Right lobe of liver (tissue), 6 donors: Measurements from ENCODE around the gene AVL9. TPM values are rescaled to one million over a fixed set of nuclear protein-coding genes. Genes with fewer than 3 reads are reported as not detected.
"Not testable (repeated sequence)": the region's sequence is repeated elsewhere in the genome, so short reads cannot be mapped to it uniquely, and the experiment has no call there.

Source experiments
- ATAC-seq, 4 donors: fragments of 200-7000 bp; cut with Tn5 transposase; one replicate each; pipeline ENCODE4 v1.9.1; 2020; ENCODE audit warnings: mild to moderate bottlenecking in 4 of 4, moderate library complexity in 4 of 4
- DNase-seq, 3 donors: peaks; one replicate each; pipeline ENCODE4 v3.0.0-alpha.2; 2020
- H3K27ac ChIP-seq, 3 donors: fragments of 200-600 bp; one replicate each; pipeline ENCODE4 v1.8.0; 2022
- H3K27me3 ChIP-seq, 2 donors: fragments of 200-600 bp; one replicate each; pipeline ENCODE4 v1.8.0; 2022
- H3K36me3 ChIP-seq, 4 donors: fragments of 200-600 bp; sonication (generic) in 1 of 4; one replicate each; pipeline versions ENCODE4 v1.5.1 to v1.8.0; 2017 to 2022; ENCODE audit warnings: control low read depth in 1 of 4
- H3K4me1 ChIP-seq, 4 donors: fragments of 200-600 bp; sonication (generic) in 1 of 4; one replicate each; pipeline versions ENCODE4 v1.5.1 to v1.8.0; 2017 to 2022; ENCODE audit warnings: control low read depth in 1 of 4
- H3K4me3 ChIP-seq, 3 donors: fragments of 200-600 bp; one replicate each; pipeline ENCODE4 v1.8.0; 2022
- H3K9me3 ChIP-seq, 4 donors: fragments of 200-600 bp; sonication (generic) in 1 of 4; one replicate each; pipeline versions ENCODE4 v1.5.1 to v1.8.0; 2017 to 2022; ENCODE audit warnings: control low read depth in 1 of 4
- POLR2A ChIP-seq: fragments of 450-650 bp; IDR thresholded peaks from one replicate; pipeline ENCODE4 v1.6.1; 2017; ENCODE audit warnings: antibody characterized with exemption, mild to moderate bottlenecking
- WGBS: methylation state at CpG from one replicate; pipeline ENCODE4 v1.1.6; 2018; ENCODE audit warnings: low coverage, low lambda C conversion rate; ENCODE audit not compliant: insufficient coverage; ENCODE audit errors: missing lambda C conversion rate; 5-methylcytosine and 5-hydroxymethylcytosine counted together
- intact Hi-C, 2 donors: fragments of 100-400 bp; cut with DNase I; formaldehyde crosslinking; loops; one replicate each; pipeline versions ENCODE4 v1.11.2 to v1.14.1; 2022
- total RNA-seq, 6 experiments: library from RNA; depleted of rRNA in 2 of 6; stranded (reverse); fragments of >200 nt in 2 of 6; fragmentation: NEBNext Ultra II Directional in 3 of 6; extraction: Animal tissue kit (Norgen Biotek cat#: 25700) in 3 of 6; gene quantifications; one replicate each; pipeline versions ENCODE4 v1.1.0 to v1.2.4, GENCODE V29; 2016 to 2023
- TF ChIP-seq, protein P1 (sequence below), 4 donors: fragments of 200-600 bp in 3 of 4; fragments of 450-650 bp in 1 of 4; IDR thresholded peaks; one replicate each; pipeline versions ENCODE4 v1.5.1 to v1.8.0; 2016 to 2022; ENCODE audit warnings: antibody characterized with exemption in 4 of 4, mild to moderate bottlenecking in 2 of 4
- donor health status: DM: no; HTN: yes; CAD: no.
- donor health status: DM: no; HTN: no; CAD: no.
- donor health status: DM: no; HTN: no; CAD: no.
- donor health status: DM: no; HTN: yes; CAD: no.
- donor health status: DM: no; HTN: yes; CAD: no.

The AVL9 gene
- total RNA-seq, 6 experiments from 2014 or later: 12.5 to 22.9 (median 15.3) TPM

- TF ChIP-seq, protein P1, sequence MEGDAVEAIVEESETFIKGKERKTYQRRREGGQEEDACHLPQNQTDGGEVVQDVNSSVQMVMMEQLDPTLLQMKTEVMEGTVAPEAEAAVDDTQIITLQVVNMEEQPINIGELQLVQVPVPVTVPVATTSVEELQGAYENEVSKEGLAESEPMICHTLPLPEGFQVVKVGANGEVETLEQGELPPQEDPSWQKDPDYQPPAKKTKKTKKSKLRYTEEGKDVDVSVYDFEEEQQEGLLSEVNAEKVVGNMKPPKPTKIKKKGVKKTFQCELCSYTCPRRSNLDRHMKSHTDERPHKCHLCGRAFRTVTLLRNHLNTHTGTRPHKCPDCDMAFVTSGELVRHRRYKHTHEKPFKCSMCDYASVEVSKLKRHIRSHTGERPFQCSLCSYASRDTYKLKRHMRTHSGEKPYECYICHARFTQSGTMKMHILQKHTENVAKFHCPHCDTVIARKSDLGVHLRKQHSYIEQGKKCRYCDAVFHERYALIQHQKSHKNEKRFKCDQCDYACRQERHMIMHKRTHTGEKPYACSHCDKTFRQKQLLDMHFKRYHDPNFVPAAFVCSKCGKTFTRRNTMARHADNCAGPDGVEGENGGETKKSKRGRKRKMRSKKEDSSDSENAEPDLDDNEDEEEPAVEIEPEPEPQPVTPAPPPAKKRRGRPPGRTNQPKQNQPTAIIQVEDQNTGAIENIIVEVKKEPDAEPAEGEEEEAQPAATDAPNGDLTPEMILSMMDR (IDR thresholded peaks at IDR 0.05): no peak
- no peak for TF ChIP-seq POLR2A
- H3K4me1 ChIP-seq: no peaks in the 10 kb centered on the region
- no peaks in the 10 kb centered on the region for H3K36me3 ChIP-seq
- WGBS: 68% methylated on average over 2 of the region's 2 CpGs
- DNase-seq (no peak), ATAC-seq (no peak)
- no peak overlapping the region for H3K27ac ChIP-seq
- intact Hi-C loops: no loop called here
- no peak overlapping the region for H3K4me3 ChIP-seq
- H3K27me3 ChIP-seq: no peaks in the 10 kb centered on the region
- H3K9me3 ChIP-seq: no peaks in the 10 kb centered on the region
Measured at GRCh38 chr7:32618470-32618869, 123.2 kb downstream of the AVL9 start.

DNA sequence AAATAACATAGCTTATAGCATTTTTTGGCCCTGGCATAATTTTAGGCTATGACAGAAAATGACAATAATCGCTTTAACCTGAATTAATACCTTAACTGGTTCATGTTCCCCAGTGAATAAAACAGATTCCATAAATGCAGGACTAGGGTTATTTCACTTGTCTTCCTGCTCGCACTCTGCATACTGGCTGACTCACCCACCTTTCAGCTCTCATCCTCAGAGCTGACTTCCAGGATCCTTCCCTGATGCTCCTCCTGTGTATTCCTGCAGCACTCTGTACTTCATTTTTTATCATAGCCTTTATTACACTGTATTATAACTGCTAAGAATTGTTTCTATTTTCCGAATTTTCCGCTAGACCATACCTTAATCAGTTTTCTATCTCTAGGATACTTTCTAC is 123.7 kb downstream of the AVL9 start:
- intact Hi-C loops: no loop called here
- H3K27me3 ChIP-seq: no peaks in the 10 kb centered on the region
- WGBS: 92% methylated on average over 4 of the region's 4 CpGs
- ATAC-seq (no peak), DNase-seq (no peak)
- TF ChIP-seq, protein P1 (IDR thresholded peaks at IDR 0.05): no peak
- TF ChIP-seq POLR2A: no peak
- H3K27ac ChIP-seq: no peak overlapping the region
- no peaks in the 10 kb centered on the region for H3K9me3 ChIP-seq
- no peak overlapping the region for H3K4me3 ChIP-seq
- H3K4me1 ChIP-seq: no peaks in the 10 kb centered on the region
- no peaks in the 10 kb centered on the region for H3K36me3 ChIP-seq

DNA sequence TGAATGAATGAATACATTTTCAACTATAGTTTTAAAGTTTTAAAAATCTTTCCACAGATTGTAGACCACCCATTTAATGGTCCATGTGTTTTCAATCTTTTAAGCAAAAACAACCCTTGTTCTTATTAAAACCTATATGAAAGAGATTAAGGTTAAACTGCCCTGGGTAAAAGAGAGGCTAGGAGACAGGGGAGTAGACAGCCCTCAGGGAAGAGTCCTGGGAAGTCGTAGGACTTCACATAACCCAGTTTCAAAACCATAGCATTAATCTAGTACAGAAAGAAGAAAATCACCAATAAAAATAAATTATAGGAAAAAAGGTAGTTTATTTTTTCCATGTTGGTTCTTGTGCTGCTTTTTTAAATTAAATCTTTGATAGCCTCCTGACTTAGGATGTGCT is 124.1 kb downstream of the AVL9 start:
- H3K36me3 ChIP-seq, DNase-seq, intact Hi-C loops, H3K27ac ChIP-seq, H3K4me1 ChIP-seq, H3K9me3 ChIP-seq, H3K4me3 ChIP-seq, ATAC-seq, H3K27me3 ChIP-seq: not testable (repeated sequence)
- WGBS: 92% methylated on average over 1 of the region's 1 CpG

DNA sequence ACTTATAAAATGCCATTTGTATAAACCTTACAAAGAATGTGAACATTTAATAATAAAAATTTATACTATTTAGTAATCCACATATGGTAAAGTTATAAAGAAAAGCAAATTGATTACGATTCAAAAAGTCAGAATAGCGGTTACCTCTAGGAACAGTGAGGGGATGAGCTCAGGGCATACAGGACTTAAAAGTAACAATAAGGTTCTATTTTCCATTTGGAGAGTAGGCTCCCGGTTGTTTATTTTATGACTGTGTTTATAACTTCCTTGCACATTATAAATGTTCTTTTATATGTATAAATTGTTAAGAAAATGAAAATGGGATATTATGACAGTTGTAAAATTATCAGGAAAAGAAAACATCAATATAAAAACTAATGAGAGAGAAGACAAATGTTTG is 135.7 kb downstream of the AVL9 start:
- WGBS: 64% methylated on average over 3 of the region's 3 CpGs

DNA sequence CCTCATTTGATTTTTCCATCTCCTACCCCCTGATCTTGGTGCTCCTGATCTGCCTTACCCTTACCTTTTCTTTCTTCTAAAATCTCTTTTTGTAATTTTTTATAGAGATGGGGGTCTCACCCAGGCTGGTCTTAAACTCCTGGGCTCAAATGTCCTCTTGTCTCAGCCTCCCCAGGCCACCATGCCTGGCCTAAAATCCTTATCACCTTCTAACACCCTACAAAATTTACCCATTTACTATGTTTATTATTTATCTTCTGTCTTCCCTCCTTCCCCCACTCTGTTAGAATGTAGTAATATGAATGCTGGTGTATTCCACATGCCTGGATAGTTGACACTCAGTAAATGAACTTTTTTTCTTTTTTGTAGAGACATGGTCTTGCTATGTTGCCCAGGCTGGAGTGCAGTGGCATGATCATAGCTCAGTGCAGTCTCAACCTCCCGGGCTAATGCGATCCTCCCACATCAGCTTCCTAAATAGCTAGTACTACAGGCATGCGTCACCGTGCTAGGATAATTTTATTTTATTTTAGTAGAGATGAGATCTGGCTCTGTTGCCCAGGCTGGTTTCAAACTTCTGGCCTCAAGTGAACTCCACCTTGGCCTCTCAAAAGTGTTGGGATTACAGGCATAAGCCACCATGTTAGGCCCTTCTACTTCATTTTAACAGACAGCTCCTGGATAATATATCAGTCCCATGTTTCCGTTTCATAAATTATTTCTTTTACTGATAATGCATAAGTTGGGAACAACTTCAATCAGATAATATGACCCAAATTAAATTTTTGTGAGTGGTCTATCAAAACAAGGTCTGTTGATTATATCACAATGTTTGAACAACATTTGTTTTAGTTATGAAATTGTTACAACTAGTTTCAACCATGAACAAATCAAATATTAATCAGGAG is 136.6 kb downstream of the AVL9 start:
- H3K4me1 ChIP-seq, ATAC-seq, H3K36me3 ChIP-seq, H3K27me3 ChIP-seq, H3K9me3 ChIP-seq, DNase-seq, H3K4me3 ChIP-seq, intact Hi-C loops, H3K27ac ChIP-seq: not testable (repeated sequence)
- 95% methylated on average over 5 of the region's 5 CpGs for WGBS

More for the DNA sequence above, 135.7 kb downstream of the AVL9 start:
- no peaks in the 10 kb centered on the region for H3K9me3 ChIP-seq
- ATAC-seq (no peak), DNase-seq (no peak)
- H3K27me3 ChIP-seq: no peaks in the 10 kb centered on the region
- H3K4me3 ChIP-seq: no peak overlapping the region
- no peaks in the 10 kb centered on the region for H3K36me3 ChIP-seq
- no peaks in the 10 kb centered on the region for H3K4me1 ChIP-seq
- intact Hi-C loops: no loop called here
- no peak overlapping the region for H3K27ac ChIP-seq
- TF ChIP-seq, protein P1 (IDR thresholded peaks at IDR 0.05): no peak
- TF ChIP-seq POLR2A: no peak

DNA sequence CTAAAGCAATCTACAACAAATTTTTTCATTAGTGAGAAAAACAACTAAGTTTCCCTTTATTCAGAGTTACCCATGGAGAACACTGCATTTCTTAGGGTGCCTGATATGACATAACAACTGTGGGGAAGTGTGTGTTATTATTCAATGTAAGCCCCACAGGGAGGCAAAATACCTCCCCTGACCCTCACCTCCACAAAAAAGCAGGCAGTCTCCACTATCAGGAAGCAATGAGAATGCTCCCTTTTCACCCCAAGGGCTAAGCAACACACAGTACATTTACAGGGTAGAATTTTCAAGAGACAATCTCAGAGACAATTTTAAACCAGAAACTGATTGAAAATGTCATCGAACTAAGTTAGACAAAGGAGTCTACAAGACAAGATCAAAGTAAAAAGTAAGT is 138.2 kb downstream of the AVL9 start:
- H3K27me3 ChIP-seq, intact Hi-C loops, DNase-seq, H3K9me3 ChIP-seq, H3K36me3 ChIP-seq, H3K4me3 ChIP-seq, H3K27ac ChIP-seq, ATAC-seq, H3K4me1 ChIP-seq: not testable (repeated sequence)
- WGBS: no CpG with 5 or more reads among the region's 1 CpG

DNA sequence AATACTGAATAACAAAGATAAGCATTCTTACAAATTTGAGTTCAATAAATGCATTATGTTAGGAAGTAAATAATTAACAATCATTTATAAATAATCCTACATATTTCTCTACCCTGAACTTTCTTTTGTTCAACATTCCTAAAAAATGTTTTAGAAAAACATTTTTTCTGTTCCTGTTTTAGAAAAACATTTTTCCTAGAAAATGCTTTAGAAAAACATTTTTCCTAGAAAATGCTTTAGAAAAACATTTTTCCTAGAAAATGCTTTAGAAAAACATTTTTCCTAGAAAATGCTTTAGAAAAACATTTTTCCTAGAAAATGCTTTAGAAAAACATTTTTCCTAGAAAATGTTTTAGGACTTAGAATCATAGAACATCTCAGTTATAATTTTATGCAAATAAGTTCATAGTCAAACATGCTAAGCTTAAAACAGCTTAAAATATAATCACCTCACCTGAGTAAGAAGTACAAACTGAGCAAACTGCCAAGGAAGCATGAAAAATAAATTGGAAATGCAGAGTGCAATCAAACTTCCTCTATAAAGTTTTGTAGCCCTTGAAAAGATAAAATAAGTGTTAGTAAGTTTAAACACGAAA is 139.6 kb downstream of the AVL9 start:
- H3K4me1 ChIP-seq, H3K9me3 ChIP-seq, H3K36me3 ChIP-seq, intact Hi-C loops, ATAC-seq, H3K27ac ChIP-seq, H3K27me3 ChIP-seq, DNase-seq, H3K4me3 ChIP-seq: not testable (repeated sequence)
- WGBS: 45% methylated on average over 1 of the region's 1 CpG

DNA sequence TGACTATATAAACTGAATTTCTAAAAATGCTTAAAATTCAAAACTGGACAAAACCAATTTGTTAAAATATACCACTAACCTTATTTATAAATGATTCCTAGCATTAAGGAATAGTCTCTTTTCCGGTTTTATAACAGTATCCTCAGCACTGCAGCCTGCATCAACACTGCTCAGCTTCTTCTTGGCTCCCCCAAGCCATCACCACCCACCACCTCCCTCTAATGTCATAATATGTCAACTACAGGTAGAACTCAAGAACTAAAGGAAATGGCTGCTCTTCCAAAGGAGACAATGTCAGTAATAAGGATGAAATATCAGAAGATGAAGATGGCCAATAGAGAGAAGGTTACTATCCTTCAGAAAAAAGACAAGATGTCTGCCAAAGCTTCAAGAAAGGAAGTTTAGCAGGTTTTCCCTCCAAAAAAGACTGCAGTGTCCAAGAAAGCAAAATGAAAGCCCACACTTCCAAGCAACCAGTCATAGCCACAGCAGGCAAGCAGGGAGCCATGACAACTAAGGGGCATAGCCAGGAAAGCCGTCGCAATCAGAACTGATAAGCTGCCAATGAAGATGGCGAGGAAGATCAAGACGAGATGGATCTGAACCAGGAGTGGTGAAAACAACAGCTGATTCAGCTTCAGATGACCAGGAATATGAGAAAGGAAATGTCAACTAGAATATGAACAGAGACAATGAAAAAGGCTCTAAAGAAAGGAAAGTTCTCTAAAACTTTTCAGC is 141.6 kb downstream of the AVL9 start:
- H3K4me3 ChIP-seq, H3K27me3 ChIP-seq, H3K9me3 ChIP-seq, DNase-seq, H3K27ac ChIP-seq, intact Hi-C loops, ATAC-seq, H3K36me3 ChIP-seq, H3K4me1 ChIP-seq: not testable (repeated sequence)
- 100% methylated on average over 5 of the region's 5 CpGs for WGBS
